ENCODE data around the gene VAPA.

GRCh38 chr18:9919564-9920232, 5.9 kb downstream of the VAPA start:
- TF ChIP-seq ELF4 (IDR thresholded peaks at IDR 0.05) (no peak), FOXA1 (IDR thresholded peaks at IDR 0.05) (no peak), FOXK2 (IDR thresholded peaks at IDR 0.05) (no peak)

Data from HEK293T (cell line).